Measurements from ENCODE around the gene TXLNG. TPM values are rescaled to one million over a fixed set of nuclear protein-coding genes. Genes with fewer than 3 reads are reported as not detected.

The TXLNG gene
- total and polyA plus RNA-seq, 2 of the 13 experiments (the other 11 are each of a cell fraction or from before 2014, with no cell fraction given), result 13.1 to 15.5 TPM

DNA sequence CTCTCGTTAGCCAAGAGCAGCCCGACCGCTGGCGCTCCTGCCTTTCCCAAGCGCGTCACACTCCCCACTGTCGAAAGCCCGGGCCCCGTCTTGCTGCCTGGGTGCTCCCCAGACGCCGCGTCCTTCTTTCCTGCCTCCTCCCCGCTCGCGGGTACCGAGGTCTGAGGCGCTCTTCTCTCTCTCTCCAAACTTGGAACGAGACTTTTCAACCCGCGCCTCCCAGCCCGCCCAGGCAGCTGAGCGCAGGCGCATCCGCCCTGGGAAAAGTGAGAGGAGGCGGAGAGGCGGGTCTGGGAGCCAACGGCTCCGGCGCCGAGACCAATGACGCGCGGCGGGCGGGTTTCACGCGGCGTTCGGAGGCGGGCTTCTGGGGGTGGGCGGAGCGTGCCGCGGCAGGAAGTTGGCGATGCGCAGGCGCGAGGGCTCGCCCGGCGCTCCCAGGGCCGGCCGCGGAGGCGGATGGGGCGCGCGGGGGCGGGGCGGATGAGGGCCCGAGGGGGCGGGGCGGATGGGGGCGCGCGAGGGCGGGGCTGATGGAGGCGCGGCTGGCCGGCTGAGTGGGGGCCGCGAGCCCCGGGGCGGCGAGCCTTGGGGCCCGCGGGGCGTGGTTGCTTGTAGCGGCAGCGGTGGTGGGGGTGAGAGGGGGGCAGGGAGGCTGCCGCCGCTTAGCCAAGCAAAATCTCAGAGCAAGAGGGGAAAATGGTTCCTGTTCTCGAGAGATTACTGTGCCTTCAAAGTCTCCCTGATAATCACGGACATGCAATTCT is 84.0 kb downstream of the TXLNG start, which contains the start of gene RBBP7 (continued):
- TF ChIP-seq, protein P1, sequence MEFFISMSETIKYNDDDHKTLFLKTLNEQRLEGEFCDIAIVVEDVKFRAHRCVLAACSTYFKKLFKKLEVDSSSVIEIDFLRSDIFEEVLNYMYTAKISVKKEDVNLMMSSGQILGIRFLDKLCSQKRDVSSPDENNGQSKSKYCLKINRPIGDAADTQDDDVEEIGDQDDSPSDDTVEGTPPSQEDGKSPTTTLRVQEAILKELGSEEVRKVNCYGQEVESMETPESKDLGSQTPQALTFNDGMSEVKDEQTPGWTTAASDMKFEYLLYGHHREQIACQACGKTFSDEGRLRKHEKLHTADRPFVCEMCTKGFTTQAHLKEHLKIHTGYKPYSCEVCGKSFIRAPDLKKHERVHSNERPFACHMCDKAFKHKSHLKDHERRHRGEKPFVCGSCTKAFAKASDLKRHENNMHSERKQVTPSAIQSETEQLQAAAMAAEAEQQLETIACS (CRISPR knock-in tag; IDR thresholded peaks at IDR 0.05), result no peak; the same call in 1 of the 2 replicates
- TF ChIP-seq, protein P2, sequence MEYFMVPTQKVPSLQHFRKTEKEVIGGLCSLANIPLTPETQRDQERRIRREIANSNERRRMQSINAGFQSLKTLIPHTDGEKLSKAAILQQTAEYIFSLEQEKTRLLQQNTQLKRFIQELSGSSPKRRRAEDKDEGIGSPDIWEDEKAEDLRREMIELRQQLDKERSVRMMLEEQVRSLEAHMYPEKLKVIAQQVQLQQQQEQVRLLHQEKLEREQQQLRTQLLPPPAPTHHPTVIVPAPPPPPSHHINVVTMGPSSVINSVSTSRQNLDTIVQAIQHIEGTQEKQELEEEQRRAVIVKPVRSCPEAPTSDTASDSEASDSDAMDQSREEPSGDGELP (IDR thresholded peaks at IDR 0.05; ENCODE audit: borderline replicate concordance, low read depth), result 0 out of 2 replicates have a peak, but pooled peaks have one; percentile 10
- TF ChIP-seq ZNF432 (CRISPR knock-in tag; IDR thresholded peaks at IDR 0.05; ENCODE audit: borderline replicate concordance) (no peak), RBFOX2 (IDR thresholded peaks at IDR 0.05; ENCODE audit: low read depth, low read length) (peak; percentile 76), ZNF44 (CRISPR knock-in tag; IDR thresholded peaks at IDR 0.05) (no peak), NR2C2 (CRISPR knock-in tag; IDR thresholded peaks at IDR 0.05; ENCODE audit: borderline replicate concordance) (no peak), GLI4 (CRISPR knock-in tag; IDR thresholded peaks at IDR 0.05; ENCODE audit: borderline replicate concordance) (no peak), ZNF263 (CRISPR knock-in tag; IDR thresholded peaks at IDR 0.05) (0 out of 2 replicates have a peak, but pooled peaks have one; percentile 12), NFYB (CRISPR knock-in tag; IDR thresholded peaks at IDR 0.05) (peak; percentile 68), FOXK2 (IDR thresholded peaks at IDR 0.05) (no peak), POLR2G (IDR thresholded peaks at IDR 0.05; ENCODE audit: low read depth, low read length) (peak; percentile 81), SPEN (CRISPR knock-in tag; IDR thresholded peaks at IDR 0.05; ENCODE audit: low read depth) (0 out of 2 replicates have a peak, but pooled peaks have one; percentile 27), SIN3A (IDR thresholded peaks at IDR 0.05; ENCODE audit: borderline replicate concordance, low read depth, low read length) (peak; percentile 28; the same call in 1 of the 2 replicates), CREB1 (IDR thresholded peaks at IDR 0.05) (peak; percentile 42; the same call in 1 of the 2 replicates), CREB1 (CRISPR knock-in tag; IDR thresholded peaks at IDR 0.05) (no peak), ZSCAN9 (CRISPR knock-in tag; IDR thresholded peaks at IDR 0.05; ENCODE audit: borderline replicate concordance) (no peak), SP2 (CRISPR knock-in tag; IDR thresholded peaks at IDR 0.05) (peak; percentile 48; the same call in 1 of the 2 replicates), YEATS4 (CRISPR knock-in tag; IDR thresholded peaks at IDR 0.05; ENCODE audit: borderline replicate concordance) (peak; percentile 4; the same call in 1 of the 2 replicates), CHD2 (IDR thresholded peaks at IDR 0.05; ENCODE audit: low read depth, low read length) (peak; percentile 82), MEIS2 (CRISPR knock-in tag; IDR thresholded peaks at IDR 0.05) (no peak), KAT7 (CRISPR knock-in tag; IDR thresholded peaks at IDR 0.05; ENCODE audit: borderline replicate concordance) (no peak), JUN (CRISPR knock-in tag; IDR thresholded peaks at IDR 0.05) (no peak), RAD21 (CRISPR knock-in tag; IDR thresholded peaks at IDR 0.05) (0 out of 2 replicates have a peak, but pooled peaks have one; percentile 20)
- TF ChIP-seq, protein P3, sequence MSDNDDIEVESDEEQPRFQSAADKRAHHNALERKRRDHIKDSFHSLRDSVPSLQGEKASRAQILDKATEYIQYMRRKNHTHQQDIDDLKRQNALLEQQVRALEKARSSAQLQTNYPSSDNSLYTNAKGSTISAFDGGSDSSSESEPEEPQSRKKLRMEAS (IDR thresholded peaks at IDR 0.05), result peak; percentile 3; the same call in 1 of the 2 replicates
- TF ChIP-seq, protein P4, sequence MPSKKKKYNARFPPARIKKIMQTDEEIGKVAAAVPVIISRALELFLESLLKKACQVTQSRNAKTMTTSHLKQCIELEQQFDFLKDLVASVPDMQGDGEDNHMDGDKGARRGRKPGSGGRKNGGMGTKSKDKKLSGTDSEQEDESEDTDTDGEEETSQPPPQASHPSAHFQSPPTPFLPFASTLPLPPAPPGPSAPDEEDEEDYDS (CRISPR knock-in tag; IDR thresholded peaks at IDR 0.05), result peak; percentile 64
- TF ChIP-seq, protein P5, sequence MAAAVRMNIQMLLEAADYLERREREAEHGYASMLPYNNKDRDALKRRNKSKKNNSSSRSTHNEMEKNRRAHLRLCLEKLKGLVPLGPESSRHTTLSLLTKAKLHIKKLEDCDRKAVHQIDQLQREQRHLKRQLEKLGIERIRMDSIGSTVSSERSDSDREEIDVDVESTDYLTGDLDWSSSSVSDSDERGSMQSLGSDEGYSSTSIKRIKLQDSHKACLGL (CRISPR knock-in tag; IDR thresholded peaks at IDR 0.05), result 0 out of 2 replicates have a peak, but pooled peaks have one; percentile 18
- TF ChIP-seq, protein P6, sequence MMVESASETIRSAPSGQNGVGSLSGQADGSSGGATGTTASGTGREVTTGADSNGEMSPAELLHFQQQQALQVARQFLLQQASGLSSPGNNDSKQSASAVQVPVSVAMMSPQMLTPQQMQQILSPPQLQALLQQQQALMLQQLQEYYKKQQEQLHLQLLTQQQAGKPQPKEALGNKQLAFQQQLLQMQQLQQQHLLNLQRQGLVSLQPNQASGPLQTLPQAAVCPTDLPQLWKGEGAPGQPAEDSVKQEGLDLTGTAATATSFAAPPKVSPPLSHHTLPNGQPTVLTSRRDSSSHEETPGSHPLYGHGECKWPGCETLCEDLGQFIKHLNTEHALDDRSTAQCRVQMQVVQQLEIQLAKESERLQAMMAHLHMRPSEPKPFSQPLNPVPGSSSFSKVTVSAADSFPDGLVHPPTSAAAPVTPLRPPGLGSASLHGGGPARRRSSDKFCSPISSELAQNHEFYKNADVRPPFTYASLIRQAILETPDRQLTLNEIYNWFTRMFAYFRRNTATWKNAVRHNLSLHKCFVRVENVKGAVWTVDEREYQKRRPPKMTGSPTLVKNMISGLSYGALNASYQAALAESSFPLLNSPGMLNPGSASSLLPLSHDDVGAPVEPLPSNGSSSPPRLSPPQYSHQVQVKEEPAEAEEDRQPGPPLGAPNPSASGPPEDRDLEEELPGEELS (CRISPR knock-in tag; IDR thresholded peaks at IDR 0.05), result no peak
